KMS-11 (cell line): Measurements from ENCODE around the gene SPTB.
A peak's percentile ranks its signal among the peaks of the same experiment; 100 is the strongest.

Source experiments
- H2AFZ ChIP-seq: fragments of 200-600 bp; sonication (generic); 2 replicates; pipeline ENCODE4 v1.6.1; 2016; ENCODE audit warnings: antibody characterized with exemption, mixed run types, low read depth
- H3K27ac ChIP-seq: fragments of 200-600 bp; sonication (generic); 2 replicates; pipeline ENCODE4 v1.6.1; 2016; ENCODE audit warnings: mild to moderate bottlenecking, mixed run types
- H3K27me3 ChIP-seq: fragments of 200-600 bp; sonication (generic); 2 replicates; pipeline ENCODE4 v1.6.1; 2017; ENCODE audit warnings: mild to moderate bottlenecking, low read depth, mixed run types, moderate library complexity; ENCODE audit not compliant: insufficient read depth
- H3K36me3 ChIP-seq: fragments of 200-600 bp; sonication (generic); 2 replicates; pipeline ENCODE4 v1.6.1; 2017; ENCODE audit warnings: mild to moderate bottlenecking, mixed run types; ENCODE audit not compliant: insufficient read depth
- H3K4me1 ChIP-seq: fragments of 200-600 bp; sonication (generic); 2 replicates; pipeline ENCODE4 v1.6.1; 2016; ENCODE audit warnings: mild to moderate bottlenecking, low read depth, mixed run types; ENCODE audit not compliant: poor library complexity, severe bottlenecking
- H3K4me2 ChIP-seq: fragments of 200-600 bp; sonication (generic); 2 replicates; pipeline ENCODE4 v1.7.0; 2016; ENCODE audit warnings: mild to moderate bottlenecking, mixed run types
- H3K4me3 ChIP-seq: fragments of 200-600 bp; sonication (generic); IDR thresholded peaks from 2 replicates; pipeline ENCODE4 v1.6.1; 2017; ENCODE audit warnings: low read depth, low read length, mixed read lengths; ENCODE audit not compliant: insufficient read depth
- H3K79me2 ChIP-seq: fragments of 200-600 bp; sonication (generic); 2 replicates; pipeline ENCODE4 v1.6.1; 2016; ENCODE audit warnings: low read depth, mixed run types; ENCODE audit not compliant: insufficient read depth
- H3K9ac ChIP-seq: fragments of 200-600 bp; sonication (generic); 2 replicates; pipeline ENCODE4 v1.6.1; 2016; ENCODE audit warnings: mild to moderate bottlenecking, mixed run types
- H4K20me1 ChIP-seq: fragments of 200-600 bp; sonication (generic); 2 replicates; pipeline ENCODE4 v1.6.1; 2016; ENCODE audit warnings: mild to moderate bottlenecking, mixed run types; ENCODE audit not compliant: insufficient read depth
- CTCF ChIP-seq: fragments of 200-600 bp; sonication (generic); conservative IDR thresholded peaks from 2 replicates; pipeline ENCODE4 v1.6.1; 2017; ENCODE audit warnings: low read depth, mild to moderate bottlenecking, antibody characterized with exemption, low read length, moderate library complexity, mixed read lengths

SPTB gene

GRCh38 chr14:64801046-64801445 is 78.7 kb downstream of the SPTB start:
- Histone ChIP-seq H3K27ac (no peak overlapping the region), H3K36me3 (no peaks in the 10 kb centered on the region)

DNA sequence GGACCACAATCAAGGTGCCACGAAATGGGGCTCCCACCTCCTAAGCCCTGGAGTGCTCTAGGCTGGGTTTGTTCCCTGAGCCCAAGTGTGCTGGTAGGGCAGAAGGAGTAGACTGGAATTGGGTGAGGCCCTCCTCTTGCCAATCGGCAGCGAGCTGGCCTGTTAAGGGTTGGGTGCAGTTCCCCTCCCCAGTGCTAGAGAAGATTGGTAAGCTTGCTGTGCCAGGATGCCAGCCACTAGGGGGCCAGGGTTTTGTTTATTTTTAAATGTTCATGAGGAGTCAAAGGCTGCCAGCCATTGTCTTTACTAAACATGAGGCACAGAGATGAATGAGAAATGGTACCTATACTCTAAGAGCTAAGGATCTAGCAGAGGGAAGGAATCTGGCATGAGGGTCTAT is 79.7 kb downstream of the SPTB start:
- H3K4me1 ChIP-seq, result no peaks in the 10 kb centered on the region
- no peak overlapping the region for H3K4me2 ChIP-seq
- H3K36me3 ChIP-seq, result no peaks in the 10 kb centered on the region
- H3K27ac ChIP-seq, result no peak overlapping the region
- no peaks in the 10 kb centered on the region for H3K79me2 ChIP-seq
- H3K9ac ChIP-seq, result no peak overlapping the region
- H4K20me1 ChIP-seq, result no peaks in the 10 kb centered on the region
- no peak overlapping the region for H3K4me3 ChIP-seq
- peak overlapping the region; percentile 10; the same call in 1 of the 2 replicates for H2AFZ ChIP-seq
- peak; percentile 68 for TF ChIP-seq CTCF
- H3K27me3 ChIP-seq, result no peaks in the 10 kb centered on the region

More at GRCh38 chr14:64801046-64801445, 78.7 kb downstream of the SPTB start:
- H3K4me3 ChIP-seq, result no peak overlapping the region
- TF ChIP-seq CTCF, result no peak
- no peak overlapping the region for H3K9ac ChIP-seq
- H3K4me1 ChIP-seq, result no peaks in the 10 kb centered on the region
- H3K27me3 ChIP-seq, result no peaks in the 10 kb centered on the region
- H2AFZ ChIP-seq, result no peak overlapping the region
- no peak overlapping the region for H3K4me2 ChIP-seq
- no peaks in the 10 kb centered on the region for H3K79me2 ChIP-seq
- H4K20me1 ChIP-seq, result no peaks in the 10 kb centered on the region

- H3K4me1 ChIP-seq, result no peaks in the 10 kb centered on the region
- no peak overlapping the region for H3K4me2 ChIP-seq
- H3K36me3 ChIP-seq, result no peaks in the 10 kb centered on the region
- no peaks in the 10 kb centered on the region for H3K79me2 ChIP-seq
- no peak for TF ChIP-seq CTCF
- H3K9ac ChIP-seq, result no peak overlapping the region
- H3K27ac ChIP-seq, result no peak overlapping the region
- H3K4me3 ChIP-seq, result no peak overlapping the region
- no peaks in the 10 kb centered on the region for H4K20me1 ChIP-seq
- no peaks in the 10 kb centered on the region for H3K27me3 ChIP-seq
- no peak overlapping the region for H2AFZ ChIP-seq
These were observed 80.2 kb downstream of the SPTB start for GRCh38 chr14:64799555-64799954.

DNA sequence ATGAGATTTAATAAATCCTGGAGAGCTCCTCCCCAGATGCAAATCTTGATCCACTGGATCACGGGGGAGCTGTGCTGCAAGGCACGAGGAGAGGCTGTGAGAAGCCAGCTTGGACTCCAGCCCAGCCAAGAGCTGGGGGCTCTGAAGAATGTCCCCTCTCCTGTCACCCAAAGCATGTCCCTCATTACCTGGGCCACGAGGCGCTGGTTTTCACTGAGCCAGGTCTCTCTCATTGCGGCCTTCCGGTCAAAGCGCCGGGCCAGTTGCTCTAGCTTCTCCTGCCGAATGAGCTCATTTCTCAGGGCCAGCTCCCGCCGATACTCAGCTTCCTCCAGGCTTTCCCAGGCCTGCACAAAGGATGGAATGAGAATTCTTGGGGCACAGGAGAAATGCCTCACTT is 83.3 kb downstream of the SPTB start:
- H4K20me1 ChIP-seq, result no peaks in the 10 kb centered on the region
- no peaks in the 10 kb centered on the region for H3K27me3 ChIP-seq
- no peak overlapping the region for H3K4me3 ChIP-seq
- TF ChIP-seq CTCF, result no peak
- no peak overlapping the region for H3K27ac ChIP-seq
- no peaks in the 10 kb centered on the region for H3K36me3 ChIP-seq
- no peaks in the 10 kb centered on the region for H3K4me1 ChIP-seq
- H3K79me2 ChIP-seq, result no peaks in the 10 kb centered on the region
- no peak overlapping the region for H3K9ac ChIP-seq
- H3K4me2 ChIP-seq, result no peak overlapping the region
- no peak overlapping the region for H2AFZ ChIP-seq
